Measurements from ENCODE around the gene ENOX1.
A peak's percentile ranks its signal among the peaks of the same experiment; 100 is the strongest.

ENOX1 gene

DNA sequence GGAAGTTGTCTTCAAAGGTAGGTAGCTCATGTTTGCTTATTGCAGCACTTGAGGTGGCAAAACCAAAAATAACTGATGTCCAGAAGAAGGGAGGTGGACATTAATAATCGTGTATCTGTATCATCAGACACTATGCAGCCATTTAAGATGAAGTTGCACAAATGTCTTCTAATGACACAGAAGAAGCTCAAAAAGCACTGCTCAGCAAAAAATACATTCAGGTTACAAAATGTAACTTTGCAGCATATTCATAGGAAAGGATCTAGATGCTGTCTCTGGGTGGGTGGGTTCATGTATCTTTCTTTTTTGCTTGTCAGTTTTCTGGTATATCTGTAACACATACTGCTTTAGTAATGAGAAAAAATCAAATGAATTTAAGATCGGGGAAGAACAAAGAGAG lies 515.6 kb downstream of the ENOX1 start:
- DNase-seq, result no peak

- DNase-seq, result no peak
Observed at GRCh38 chr13:43270130-43270830, 516.5 kb downstream of the ENOX1 start.

- peak; percentile 97 for DNase-seq
Observed at GRCh38 chr13:43269037-43269481, 517.7 kb downstream of the ENOX1 start.

DNA sequence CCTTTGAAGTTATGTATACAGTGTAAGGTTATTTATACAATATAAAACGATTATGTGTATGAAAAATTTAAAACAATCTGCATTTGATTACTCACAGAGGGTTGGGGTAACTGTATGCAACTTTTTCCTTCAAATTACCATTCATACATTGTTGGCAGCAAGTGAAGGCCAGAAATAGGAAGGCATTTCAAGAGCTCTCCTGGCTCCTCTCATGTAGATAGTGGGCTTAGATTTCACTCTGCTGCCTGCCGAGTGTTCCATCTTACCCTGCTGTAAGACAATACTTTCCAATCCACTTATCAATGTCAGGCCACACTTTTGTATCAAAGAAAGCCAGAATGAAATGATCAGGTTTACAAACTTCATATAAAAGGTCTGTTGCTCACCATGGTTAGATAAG lies 518.1 kb downstream of the ENOX1 start:
- DNase-seq, result peak; percentile 50

DNA sequence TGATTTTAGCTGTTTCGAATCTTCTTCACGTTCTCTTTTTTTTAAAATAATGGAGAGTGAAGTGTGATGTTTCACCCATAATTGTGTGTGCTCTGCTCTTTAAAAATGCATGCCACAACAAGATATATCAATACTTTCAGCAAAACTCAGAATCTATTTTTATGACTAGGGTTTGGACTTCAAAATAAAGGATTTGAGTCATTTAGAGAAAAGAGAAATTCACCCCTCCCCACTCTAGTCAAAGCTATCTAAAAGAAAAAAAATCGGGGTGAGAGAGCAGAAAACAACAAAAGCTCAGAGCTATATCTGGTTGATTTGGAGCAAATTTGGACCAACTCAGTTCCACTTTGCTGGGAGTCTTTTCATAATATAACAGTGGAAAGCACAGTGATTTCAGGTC lies 518.9 kb downstream of the ENOX1 start:
- DNase-seq, result no peak

- no peak for DNase-seq
Observed at GRCh38 chr13:43266936-43267615, 519.7 kb downstream of the ENOX1 start.

GRCh38 chr13:43265028-43265427 lies 521.7 kb downstream of the ENOX1 start:
- no peak for DNase-seq

DNA sequence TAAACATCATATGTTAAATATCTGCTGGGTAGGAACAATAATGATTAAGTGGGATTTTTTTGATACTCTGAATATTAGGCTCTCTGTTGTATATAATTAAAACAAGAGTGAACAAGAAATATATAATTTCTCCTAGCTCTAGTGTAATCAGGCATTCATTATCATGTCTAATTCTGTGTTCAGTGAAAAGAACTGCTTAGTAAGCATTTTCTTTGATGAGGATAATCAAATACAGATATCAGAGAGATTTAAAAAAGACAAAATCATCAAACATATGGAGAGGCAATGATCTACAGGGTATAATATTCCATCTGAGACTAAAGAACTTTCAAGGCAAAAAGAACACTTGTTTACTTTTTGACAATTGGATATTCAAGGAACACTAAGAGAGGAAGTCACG lies 522.3 kb downstream of the ENOX1 start:
- DNase-seq, result no peak

GRCh38 chr13:43263047-43263446 lies 523.7 kb downstream of the ENOX1 start:
- no peak for DNase-seq

DNA sequence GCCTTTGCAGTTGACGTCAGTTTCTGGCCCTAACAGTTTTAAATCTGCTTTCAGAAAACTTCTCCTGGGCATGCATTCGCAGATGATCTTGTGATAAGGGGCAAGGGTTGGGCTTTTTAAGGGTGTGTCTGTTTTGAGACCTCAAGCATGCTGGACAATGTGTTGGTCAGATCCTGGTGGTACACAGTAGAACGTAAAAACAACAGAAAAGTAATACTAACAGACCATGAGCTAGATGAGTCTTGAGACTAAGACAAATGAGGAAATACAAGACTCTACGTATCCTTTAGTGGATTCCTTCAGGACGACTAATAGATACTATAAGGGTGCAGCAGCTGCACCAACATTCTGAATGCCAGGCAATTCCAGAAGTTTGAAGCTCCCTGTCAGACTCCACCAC lies 525.8 kb downstream of the ENOX1 start:
- DNase-seq, result peak; percentile 81

GRCh38 chr13:43258771-43259170 lies 528.0 kb downstream of the ENOX1 start:
- no peak for DNase-seq

- no peak for DNase-seq
Observed at GRCh38 chr13:43257765-43258164, 529.0 kb downstream of the ENOX1 start.

DNA sequence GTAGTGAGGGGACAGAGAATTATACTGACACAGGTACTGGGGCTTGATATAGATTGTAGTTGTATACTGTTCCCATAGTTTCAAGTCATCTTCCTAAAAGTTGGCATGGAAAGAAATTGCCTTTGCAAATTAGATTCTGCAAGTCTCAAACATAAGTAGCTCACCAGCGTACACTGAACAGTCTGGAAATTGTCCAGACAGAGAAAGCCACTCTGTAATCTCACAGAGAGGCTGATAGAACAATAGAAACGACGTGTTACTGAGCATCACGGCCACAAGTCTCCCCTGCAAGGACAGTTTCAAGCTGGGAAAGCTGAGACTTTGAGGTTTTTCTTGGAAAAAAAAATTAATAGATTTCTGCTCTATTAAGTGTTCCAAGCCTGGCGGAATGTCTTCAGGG lies 534.8 kb downstream of the ENOX1 start:
- DNase-seq, result no peak

DNA sequence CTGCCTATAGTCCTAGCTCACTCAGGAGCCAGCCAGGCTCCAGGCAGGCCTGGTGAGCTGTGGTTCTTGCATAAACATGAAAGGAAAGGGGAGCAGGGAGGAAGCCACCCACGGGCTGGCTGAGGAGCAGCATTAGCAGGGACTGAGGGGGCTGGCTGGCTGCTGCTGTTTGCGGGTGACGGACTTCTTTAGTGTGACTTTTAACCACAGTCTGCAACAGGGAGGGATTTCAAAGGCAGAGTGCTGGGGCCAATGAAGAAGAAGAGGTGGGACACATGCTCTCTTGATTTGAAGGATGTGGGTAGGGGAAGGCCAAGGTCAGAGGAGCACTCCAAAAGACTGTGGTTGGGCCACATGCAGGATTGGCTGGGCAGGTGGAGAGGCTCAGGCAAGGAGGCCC lies 540.4 kb downstream of the ENOX1 start:
- DNase-seq, result no peak

GRCh38 chr13:43245374-43245964 lies 541.3 kb downstream of the ENOX1 start:
- peak; percentile 91 for DNase-seq

- DNase-seq, result no peak
Observed at GRCh38 chr13:43244481-43244880, 542.3 kb downstream of the ENOX1 start.

DNA sequence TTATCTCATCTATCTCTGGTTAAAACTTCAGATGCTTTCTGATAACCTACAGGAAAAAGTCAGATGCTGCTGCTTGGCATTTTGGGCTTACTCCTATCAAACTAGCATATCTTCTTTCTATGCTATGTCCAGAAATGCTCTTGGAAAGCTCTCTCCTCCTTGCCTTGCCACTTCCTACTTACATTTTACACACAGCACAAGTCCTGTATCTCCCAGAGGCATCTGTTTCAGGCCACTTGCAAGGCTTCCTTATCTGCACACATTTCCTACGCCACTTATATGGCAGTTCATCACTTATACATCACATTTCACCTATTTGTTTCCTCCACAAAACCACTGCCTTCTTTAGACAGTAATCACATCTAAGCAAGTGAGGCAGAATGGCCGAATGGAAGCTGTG lies 543.1 kb downstream of the ENOX1 start:
- no peak for DNase-seq

DNA sequence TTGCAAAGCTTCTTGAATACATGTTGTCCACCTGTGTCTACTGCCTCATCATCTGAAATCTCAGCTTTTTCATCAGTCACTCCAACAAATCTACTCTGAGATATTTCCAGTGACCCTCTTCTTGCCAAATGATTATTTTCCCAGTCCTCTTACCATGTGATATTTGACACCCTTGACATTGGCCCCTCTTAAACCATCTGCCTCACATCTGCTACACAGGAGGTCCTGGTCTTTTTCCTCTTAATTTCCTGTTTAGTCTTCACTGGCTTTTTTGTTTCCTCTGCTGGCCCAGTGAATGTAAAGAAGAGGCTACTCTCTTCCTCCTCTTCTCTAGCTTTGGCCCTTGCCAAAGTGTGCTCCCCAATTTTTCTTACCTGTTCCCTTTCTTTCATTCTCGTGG lies 544.7 kb downstream of the ENOX1 start:
- DNase-seq, result no peak

- DNase-seq, result no peak
Observed at GRCh38 chr13:43240278-43240677, 546.5 kb downstream of the ENOX1 start.

GRCh38 chr13:43239275-43239840 lies 547.4 kb downstream of the ENOX1 start:
- no peak for DNase-seq

DNA sequence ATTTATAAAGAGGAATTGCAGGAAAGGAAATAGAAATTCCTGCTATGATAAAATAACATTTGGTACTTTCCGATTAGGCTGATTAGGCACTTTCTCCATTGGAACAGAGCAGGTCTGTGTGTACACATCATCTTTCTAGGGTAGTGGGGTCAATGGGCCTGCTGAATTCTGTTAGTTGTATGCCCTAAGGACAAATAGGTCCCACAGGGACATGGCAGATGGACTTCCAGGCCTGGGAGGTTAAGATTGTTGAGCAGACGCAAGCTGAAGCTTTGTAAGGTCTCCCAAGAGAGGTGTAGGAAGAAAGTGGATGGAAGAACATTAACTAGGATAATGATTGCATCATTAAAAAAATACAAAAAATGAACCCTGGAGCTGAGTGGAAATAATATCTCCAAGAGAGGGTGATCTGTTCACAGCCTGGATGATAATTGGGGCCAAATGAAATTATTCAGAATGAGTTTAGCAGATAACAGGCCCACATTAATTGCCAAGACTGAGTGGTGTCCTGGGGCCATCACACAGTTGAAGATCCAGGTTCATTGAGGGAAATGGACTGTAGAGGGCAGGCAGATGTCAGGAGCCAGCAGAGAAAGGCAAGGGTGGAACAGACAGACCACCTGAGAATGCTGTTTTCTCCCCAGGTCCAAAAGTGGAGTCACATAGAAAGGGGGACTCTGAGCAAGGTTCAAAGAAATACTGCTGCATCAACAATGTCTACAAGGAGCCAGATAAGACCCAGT lies 548.3 kb downstream of the ENOX1 start:
- no peak for DNase-seq

DNA sequence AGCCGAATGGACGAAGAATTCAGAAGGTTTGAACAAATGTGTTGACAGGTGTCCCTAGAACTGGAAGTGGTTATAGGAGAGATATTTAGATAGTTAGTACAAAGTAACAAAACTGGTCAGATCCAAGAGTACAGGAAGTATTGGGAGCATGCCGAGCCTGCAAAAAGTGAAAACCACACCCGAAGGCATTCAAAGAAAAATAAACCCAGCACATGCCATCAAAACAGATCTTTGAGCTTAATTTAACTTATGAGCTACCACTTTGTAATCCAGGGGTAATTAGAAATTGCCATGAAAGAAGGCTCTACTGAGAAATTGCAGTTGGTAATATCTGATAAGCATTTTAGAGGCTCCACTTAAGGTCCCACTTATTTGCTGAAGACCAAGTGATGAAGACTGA lies 549.2 kb downstream of the ENOX1 start:
- no peak for DNase-seq

DNA sequence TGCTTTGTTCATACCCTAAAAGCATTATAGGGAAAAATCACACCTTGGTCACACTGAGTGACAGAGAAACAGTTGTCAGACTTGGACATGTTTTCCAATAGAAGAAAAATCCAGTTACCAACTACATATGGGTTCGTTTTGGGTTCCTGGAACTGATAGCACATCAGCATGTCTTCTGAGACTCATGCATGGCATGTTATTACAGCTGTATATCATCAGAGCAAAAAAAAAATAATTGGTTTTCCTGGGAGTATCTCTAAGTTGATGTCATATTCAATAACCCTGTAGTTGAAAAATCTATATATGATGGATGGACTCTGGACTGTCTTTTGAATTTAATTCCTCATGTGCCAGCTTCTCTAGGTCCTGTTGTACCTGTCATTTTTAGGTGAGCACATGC lies 551.7 kb downstream of the ENOX1 start:
- DNase-seq, result peak; percentile 34

Data from fibroblast of upper back skin (primary cell).